HG03045 (cell line): ENCODE measurements around the gene CPXM1.
"Not testable (repeated sequence)": the region's sequence is repeated elsewhere in the genome, so short reads cannot be mapped to it uniquely, and the experiment has no call there.

Source experiments
- ATAC-seq: cut with Tn5 transposase; IDR thresholded peaks from one replicate; pipeline ENCODE4 v1.9.1; 2021; ENCODE audit warnings: mild to moderate bottlenecking, moderate library complexity; ENCODE audit not compliant: unreplicated experiment

Gene CPXM1

GRCh38 chr20:2770091-2770490, 30.3 kb downstream of the CPXM1 start:
- not testable (repeated sequence) for ATAC-seq

- no peak for ATAC-seq
Measured at GRCh38 chr20:2768632-2769015, 31.8 kb downstream of the CPXM1 start.

- ATAC-seq: no peak
Measured at GRCh38 chr20:2767768-2768631, 32.4 kb downstream of the CPXM1 start.

GRCh38 chr20:2763186-2763585, 37.2 kb downstream of the CPXM1 start:
- no peak for ATAC-seq

- ATAC-seq: no peak
Measured at GRCh38 chr20:2762578-2763131, 37.8 kb downstream of the CPXM1 start.

- no peak for ATAC-seq
Measured at GRCh38 chr20:2761885-2762284, 38.5 kb downstream of the CPXM1 start.

GRCh38 chr20:2760952-2761305, 39.5 kb downstream of the CPXM1 start:
- ATAC-seq: no peak

- ATAC-seq: no peak
Measured at GRCh38 chr20:2760297-2760951, 40.0 kb downstream of the CPXM1 start.

GRCh38 chr20:2759603-2760296, 40.7 kb downstream of the CPXM1 start:
- ATAC-seq: no peak

GRCh38 chr20:2759143-2759542, 41.3 kb downstream of the CPXM1 start:
- no peak for ATAC-seq

- ATAC-seq: no peak
Measured at GRCh38 chr20:2757969-2758368, 42.5 kb downstream of the CPXM1 start.

- no peak for ATAC-seq
Measured at GRCh38 chr20:2757001-2757400, 43.4 kb downstream of the CPXM1 start.

GRCh38 chr20:2756056-2756611, 44.3 kb downstream of the CPXM1 start:
- ATAC-seq: no peak

GRCh38 chr20:2755451-2756055, 44.9 kb downstream of the CPXM1 start:
- ATAC-seq: no peak

- ATAC-seq: no peak
Measured at GRCh38 chr20:2754424-2754823, 46.0 kb downstream of the CPXM1 start.

GRCh38 chr20:2753461-2754040, 46.9 kb downstream of the CPXM1 start:
- no peak for ATAC-seq

GRCh38 chr20:2752567-2753460, 47.6 kb downstream of the CPXM1 start:
- ATAC-seq: no peak

GRCh38 chr20:2751878-2752566, 48.4 kb downstream of the CPXM1 start:
- no peak for ATAC-seq

- ATAC-seq: no peak
Measured at GRCh38 chr20:2751347-2751877, 49.0 kb downstream of the CPXM1 start.
